ENCODE results near the gene C16orf86. TPM values are rescaled to one million over a fixed set of nuclear protein-coding genes. Genes with fewer than 3 reads are reported as not detected.

The C16orf86 gene
- polyA plus RNA-seq, 2 of the 4 experiments (the other 2 are of a cell fraction), result 0.06 TPM; not detected in 1

DNA sequence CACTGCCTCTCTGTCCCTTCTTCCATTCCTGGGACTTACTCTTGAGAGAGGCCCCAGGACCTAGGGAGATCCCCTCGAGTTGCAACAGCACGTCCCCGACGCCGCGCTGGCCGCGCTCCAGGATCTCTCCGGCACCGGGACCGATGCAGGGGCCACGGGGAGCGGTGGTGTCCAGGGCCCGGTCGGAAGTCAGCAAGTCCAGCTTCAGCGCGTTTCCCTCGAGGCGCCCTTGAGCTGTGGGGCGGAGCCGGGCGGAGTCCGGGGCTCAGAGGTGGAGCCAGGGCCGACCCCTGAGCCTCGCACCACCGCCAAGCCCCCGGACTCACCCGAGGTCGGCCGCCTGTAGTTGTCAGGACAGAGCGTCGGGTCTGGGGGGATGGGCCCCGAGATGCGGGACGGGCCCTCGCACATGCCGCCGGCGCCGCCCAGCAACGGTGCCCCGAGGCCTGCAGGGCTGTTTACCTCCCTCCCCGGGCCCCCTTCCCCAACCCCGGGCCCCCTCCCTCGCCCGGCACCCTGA, 522 bp upstream of the C16orf86 start:
- 30% methylated on average over 29 of the region's 46 CpGs for WGBS (ENCODE audit: missing lambda C conversion rate)

GRCh38 chr16:67667453-67667816, 821 bp downstream of the C16orf86 start:
- Histone ChIP-seq H3K4me2 (0 out of 3 replicates have a peak overlapping the region, but pooled peaks have one; percentile 22), H3K27ac (peak overlapping the region in 1 of 2 experiments; percentile 55; a peak in 3 of 6 replicates), H3K9me3 (no peaks in the 10 kb centered on the region), H3K4me1 (peaks cover 17% of the 10 kb centered on the region), H3K4me3 (no peak overlapping the region)
- 86% methylated on average over 7 of the region's 10 CpGs for WGBS (ENCODE audit: missing lambda C conversion rate)
- TF ChIP-seq EHMT2 (IDR thresholded peaks at IDR 0.05; ENCODE audit: low read depth) (no peak), SMC3 (IDR thresholded peaks at IDR 0.05) (no peak), HES2 (IDR thresholded peaks at IDR 0.05) (no peak)
- POLR2A ChIA-PET, result no interaction called here
- DNase-seq (ENCODE audit: low read depth in 1 of 2, low spot score in 1 of 2) (no peak), FAIRE-seq (no peak), ATAC-seq (no peak; a peak in 1 of 6 replicates)
- CTCF ChIA-PET, result interaction anchor here (0.7 to 16.7 kb wide), 33 partner anchors 8 to 215 kb away, joined by 3 to 174 read pairs (median 5); partner anchors contain the start of genes ACD, CARMIL2, CTCF and GFOD2

More for the DNA sequence above, 522 bp upstream of the C16orf86 start:
- FAIRE-seq (no peak), DNase-seq (ENCODE audit: low read depth in 1 of 2, low spot score in 1 of 2) (no peak), ATAC-seq (peak in 1 of 2 experiments; percentile 8; a peak in 3 of 6 replicates)
- CTCF ChIA-PET, result interaction anchor here (1.0 to 16.7 kb wide), 9 partner anchors 20 to 262 kb away, joined by 3 to 174 read pairs (median 5); partner anchors contain the start of gene CTCF
- peaks cover 17% of the 10 kb centered on the region for H3K4me1 ChIP-seq
- H3K27ac ChIP-seq, result peak overlapping the region; percentile 74 to 86
- H3K9me3 ChIP-seq, result no peaks in the 10 kb centered on the region
- POLR2A ChIA-PET, result no interaction called here
- peak overlapping the region; percentile 89 for H3K4me2 ChIP-seq
- TF ChIP-seq, protein P1, sequence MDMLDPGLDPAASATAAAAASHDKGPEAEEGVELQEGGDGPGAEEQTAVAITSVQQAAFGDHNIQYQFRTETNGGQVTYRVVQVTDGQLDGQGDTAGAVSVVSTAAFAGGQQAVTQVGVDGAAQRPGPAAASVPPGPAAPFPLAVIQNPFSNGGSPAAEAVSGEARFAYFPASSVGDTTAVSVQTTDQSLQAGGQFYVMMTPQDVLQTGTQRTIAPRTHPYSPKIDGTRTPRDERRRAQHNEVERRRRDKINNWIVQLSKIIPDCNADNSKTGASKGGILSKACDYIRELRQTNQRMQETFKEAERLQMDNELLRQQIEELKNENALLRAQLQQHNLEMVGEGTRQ (IDR thresholded peaks at IDR 0.05), result no peak
- no peak for TF ChIP-seq HEYL (CRISPR knock-in tag; IDR thresholded peaks at IDR 0.05)
- no peak for TF ChIP-seq NR3C1 (IDR thresholded peaks at IDR 0.05)
- no peak for TF ChIP-seq HOXB5 (CRISPR knock-in tag; IDR thresholded peaks at IDR 0.05)
- TF ChIP-seq PHF8 (IDR thresholded peaks at IDR 0.05; ENCODE audit: borderline replicate concordance, low read depth), result no peak
- TF ChIP-seq JUNB (IDR thresholded peaks at IDR 0.05), result no peak
- no peak for TF ChIP-seq POLR2A (IDR thresholded peaks at IDR 0.05; ENCODE audit: low read length)
- no peak for TF ChIP-seq HES2 (IDR thresholded peaks at IDR 0.05)
- no peak for TF ChIP-seq REST (IDR thresholded peaks at IDR 0.05)
- no peak for TF ChIP-seq EHMT2 (IDR thresholded peaks at IDR 0.05; ENCODE audit: low read depth)
- TF ChIP-seq MAZ (IDR thresholded peaks at IDR 0.05; ENCODE audit: borderline replicate concordance, low read depth, low read length), result no peak
- no peak for TF ChIP-seq KDM1A (IDR thresholded peaks at IDR 0.05; ENCODE audit: low read depth)
- peak overlapping the region; percentile 84 for H3K4me3 ChIP-seq

GRCh38 chr16:67667817-67668494, 1.3 kb downstream of the C16orf86 start:
- Histone ChIP-seq H3K4me2 (0 out of 3 replicates have a peak overlapping the region, but pooled peaks have one; percentile 22), H3K4me3 (no peak overlapping the region), H3K9me3 (no peaks in the 10 kb centered on the region), H3K27ac (peak overlapping the region in 1 of 2 experiments; percentile 55; a peak in 3 of 6 replicates), H3K4me1 (peaks cover 17% of the 10 kb centered on the region)
- ATAC-seq, result peak; percentile 86 to 92
- DNase-seq (ENCODE audit: low read depth in 1 of 2, low spot score in 1 of 2), result peak; percentile 93 to 98
- no peak for FAIRE-seq
- ChIA-PET CTCF (interaction anchor here (0.6 to 16.7 kb wide), 48 partner anchors 8 to 218 kb away, joined by 3 to 174 read pairs (median 4); partner anchors contain the start of genes ACD, CARMIL2, CTCF and GFOD2), POLR2A (interaction anchor here (0.6 kb wide), 1 partner anchor 27 kb away, joined by 3 read pairs; no protein-coding TSS in a partner anchor)
- 49% methylated on average over 14 of the region's 18 CpGs for WGBS (ENCODE audit: missing lambda C conversion rate)
- TF ChIP-seq GATA3 (IDR thresholded peaks at IDR 0.05; ENCODE audit: borderline replicate concordance) (no peak), CTCF (IDR thresholded peaks at IDR 0.05) (peak; percentile 69), SMC3 (IDR thresholded peaks at IDR 0.05) (peak; percentile 88), RARB (CRISPR knock-in tag; IDR thresholded peaks at IDR 0.05) (no peak), BHLHE40 (IDR thresholded peaks at IDR 0.05; ENCODE audit: low read depth, low read length) (no peak), RAD21 (conservative IDR thresholded peaks at IDR 0.05 in 1 of 2, IDR thresholded peaks at IDR 0.05 in 1 of 2) (peak; percentile 57 to 65), MAX (IDR thresholded peaks at IDR 0.05) (peak; percentile 41; the same call in 1 of the 2 replicates)

All from A549 (cell line).